Measurements from ENCODE around the gene ABCB8.
A peak's percentile ranks its signal among the peaks of the same experiment; 100 is the strongest.

ABCB8 gene

DNA sequence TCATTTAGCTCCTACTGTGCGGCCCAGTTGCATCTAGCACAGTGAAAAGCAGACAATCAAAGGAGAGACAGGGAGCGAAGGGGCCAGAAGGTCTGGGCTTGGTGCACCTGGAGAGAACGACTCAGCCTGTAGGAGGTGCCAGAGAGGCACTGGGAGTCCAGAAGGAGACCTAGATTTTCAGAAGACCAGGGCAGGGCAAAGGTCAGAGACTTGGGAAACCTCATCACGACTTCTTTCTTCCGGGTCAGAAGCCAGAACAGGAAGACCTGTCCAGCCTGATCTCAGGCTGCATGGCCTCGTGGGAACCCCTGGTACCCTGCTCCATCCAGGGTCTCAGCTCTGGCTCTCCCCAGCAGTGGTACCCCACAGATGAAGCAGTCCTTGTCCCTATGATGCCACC, 63.2 kb downstream of the ABCB8 start:
- TF ChIP-seq, protein P1, sequence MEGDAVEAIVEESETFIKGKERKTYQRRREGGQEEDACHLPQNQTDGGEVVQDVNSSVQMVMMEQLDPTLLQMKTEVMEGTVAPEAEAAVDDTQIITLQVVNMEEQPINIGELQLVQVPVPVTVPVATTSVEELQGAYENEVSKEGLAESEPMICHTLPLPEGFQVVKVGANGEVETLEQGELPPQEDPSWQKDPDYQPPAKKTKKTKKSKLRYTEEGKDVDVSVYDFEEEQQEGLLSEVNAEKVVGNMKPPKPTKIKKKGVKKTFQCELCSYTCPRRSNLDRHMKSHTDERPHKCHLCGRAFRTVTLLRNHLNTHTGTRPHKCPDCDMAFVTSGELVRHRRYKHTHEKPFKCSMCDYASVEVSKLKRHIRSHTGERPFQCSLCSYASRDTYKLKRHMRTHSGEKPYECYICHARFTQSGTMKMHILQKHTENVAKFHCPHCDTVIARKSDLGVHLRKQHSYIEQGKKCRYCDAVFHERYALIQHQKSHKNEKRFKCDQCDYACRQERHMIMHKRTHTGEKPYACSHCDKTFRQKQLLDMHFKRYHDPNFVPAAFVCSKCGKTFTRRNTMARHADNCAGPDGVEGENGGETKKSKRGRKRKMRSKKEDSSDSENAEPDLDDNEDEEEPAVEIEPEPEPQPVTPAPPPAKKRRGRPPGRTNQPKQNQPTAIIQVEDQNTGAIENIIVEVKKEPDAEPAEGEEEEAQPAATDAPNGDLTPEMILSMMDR (IDR thresholded peaks at IDR 0.05; ENCODE audit: insufficient read depth, low read length), result peak; percentile 46
- TF ChIP-seq, protein P2, sequence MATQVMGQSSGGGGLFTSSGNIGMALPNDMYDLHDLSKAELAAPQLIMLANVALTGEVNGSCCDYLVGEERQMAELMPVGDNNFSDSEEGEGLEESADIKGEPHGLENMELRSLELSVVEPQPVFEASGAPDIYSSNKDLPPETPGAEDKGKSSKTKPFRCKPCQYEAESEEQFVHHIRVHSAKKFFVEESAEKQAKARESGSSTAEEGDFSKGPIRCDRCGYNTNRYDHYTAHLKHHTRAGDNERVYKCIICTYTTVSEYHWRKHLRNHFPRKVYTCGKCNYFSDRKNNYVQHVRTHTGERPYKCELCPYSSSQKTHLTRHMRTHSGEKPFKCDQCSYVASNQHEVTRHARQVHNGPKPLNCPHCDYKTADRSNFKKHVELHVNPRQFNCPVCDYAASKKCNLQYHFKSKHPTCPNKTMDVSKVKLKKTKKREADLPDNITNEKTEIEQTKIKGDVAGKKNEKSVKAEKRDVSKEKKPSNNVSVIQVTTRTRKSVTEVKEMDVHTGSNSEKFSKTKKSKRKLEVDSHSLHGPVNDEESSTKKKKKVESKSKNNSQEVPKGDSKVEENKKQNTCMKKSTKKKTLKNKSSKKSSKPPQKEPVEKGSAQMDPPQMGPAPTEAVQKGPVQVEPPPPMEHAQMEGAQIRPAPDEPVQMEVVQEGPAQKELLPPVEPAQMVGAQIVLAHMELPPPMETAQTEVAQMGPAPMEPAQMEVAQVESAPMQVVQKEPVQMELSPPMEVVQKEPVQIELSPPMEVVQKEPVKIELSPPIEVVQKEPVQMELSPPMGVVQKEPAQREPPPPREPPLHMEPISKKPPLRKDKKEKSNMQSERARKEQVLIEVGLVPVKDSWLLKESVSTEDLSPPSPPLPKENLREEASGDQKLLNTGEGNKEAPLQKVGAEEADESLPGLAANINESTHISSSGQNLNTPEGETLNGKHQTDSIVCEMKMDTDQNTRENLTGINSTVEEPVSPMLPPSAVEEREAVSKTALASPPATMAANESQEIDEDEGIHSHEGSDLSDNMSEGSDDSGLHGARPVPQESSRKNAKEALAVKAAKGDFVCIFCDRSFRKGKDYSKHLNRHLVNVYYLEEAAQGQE (IDR thresholded peaks at IDR 0.05; ENCODE audit: insufficient replicate concordance, low read depth), result no peak
- peak in 1 of 2 experiments; percentile 39 for DNase-seq (ENCODE audit: low read depth in 1 of 2, low spot score in 1 of 2)
- Histone ChIP-seq H3K27me3 (ENCODE audit: insufficient read depth, poor library complexity, severe bottlenecking) (no peaks in the 10 kb centered on the region), H3K4me3 (replicated peaks; ENCODE audit: insufficient read depth, low read length) (no peak overlapping the region), H3K27ac (replicated peaks) (no peak overlapping the region)

DNA sequence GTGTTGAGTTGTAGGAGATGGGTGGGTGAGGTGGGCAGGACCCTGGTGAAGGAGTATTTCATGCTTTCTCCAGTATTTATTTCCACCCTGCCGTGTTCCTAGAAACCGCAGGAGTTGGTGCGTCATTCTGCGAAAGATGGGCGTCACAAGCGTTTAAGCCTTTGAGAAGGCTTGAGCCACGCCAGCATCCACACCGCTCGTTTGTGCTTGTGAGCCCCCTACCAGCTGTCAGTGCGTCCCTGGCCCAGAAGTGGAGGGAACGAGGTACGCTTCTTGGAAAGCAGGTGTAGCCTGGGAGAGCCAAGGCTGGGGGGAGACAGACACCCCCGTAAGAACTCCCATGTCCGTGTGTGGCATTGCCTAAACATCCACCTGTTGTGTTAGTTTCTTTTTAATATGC, 63.7 kb downstream of the ABCB8 start:
- TF ChIP-seq POLR2AphosphoS5 (IDR thresholded peaks at IDR 0.05; ENCODE audit: low read depth) (no peak), GABPA (IDR thresholded peaks at IDR 0.05; ENCODE audit: low read depth) (no peak), SPI1 (IDR thresholded peaks at IDR 0.05; ENCODE audit: borderline replicate concordance, low read depth) (no peak)
- TF ChIP-seq, protein P1 (IDR thresholded peaks at IDR 0.05; ENCODE audit: insufficient read depth, low read length), result no peak
- TF ChIP-seq, protein P2 (IDR thresholded peaks at IDR 0.05; ENCODE audit: insufficient replicate concordance, low read depth), result no peak
- H3K4me3 ChIP-seq (replicated peaks; ENCODE audit: insufficient read depth, low read length), result no peak overlapping the region
- no peak overlapping the region for H3K27ac ChIP-seq (replicated peaks)
- no peaks in the 10 kb centered on the region for H3K27me3 ChIP-seq (ENCODE audit: insufficient read depth, poor library complexity, severe bottlenecking)
- DNase-seq (ENCODE audit: low read depth in 1 of 2, low spot score in 1 of 2), result no peak

DNA sequence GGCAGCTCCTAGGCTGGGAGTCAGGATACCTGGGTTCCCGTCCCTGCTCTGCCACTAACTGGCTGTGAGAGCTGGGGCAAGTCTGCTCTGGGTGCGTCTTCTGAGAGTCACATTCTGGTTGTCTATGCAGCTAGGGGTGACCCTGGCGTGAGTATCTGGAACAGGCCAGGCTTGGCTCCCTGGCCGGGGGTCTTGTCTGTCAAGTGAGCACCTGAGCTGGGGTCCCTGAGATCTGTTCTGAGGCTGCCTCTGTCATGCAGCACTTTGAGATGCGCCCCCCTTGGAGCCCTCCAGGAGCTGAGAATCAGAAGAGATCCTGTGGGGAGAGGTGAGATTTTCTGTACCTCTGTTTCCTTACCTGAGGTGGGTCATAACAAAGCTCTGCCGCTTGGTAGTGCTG, 65.5 kb downstream of the ABCB8 start:
- H3K27me3 ChIP-seq (ENCODE audit: insufficient read depth, poor library complexity, severe bottlenecking), result no peaks in the 10 kb centered on the region
- TF ChIP-seq POLR2AphosphoS5 (IDR thresholded peaks at IDR 0.05; ENCODE audit: low read depth) (no peak), SPI1 (IDR thresholded peaks at IDR 0.05; ENCODE audit: borderline replicate concordance, low read depth) (no peak)
- TF ChIP-seq, protein P2 (IDR thresholded peaks at IDR 0.05; ENCODE audit: insufficient replicate concordance, low read depth), result no peak
- TF ChIP-seq, protein P1 (IDR thresholded peaks at IDR 0.05; ENCODE audit: insufficient read depth, low read length), result no peak
- no peak overlapping the region for H3K4me3 ChIP-seq (replicated peaks; ENCODE audit: insufficient read depth, low read length)
- H3K27ac ChIP-seq (replicated peaks), result no peak overlapping the region
- no peak for DNase-seq (ENCODE audit: low read depth in 1 of 2, low spot score in 1 of 2)
